PFSK-1 (cell line): ENCODE measurements around the gene CPTP.

ENCODE experiments used
- POLR2AphosphoS5 ChIP-seq: IDR thresholded peaks from 2 replicates; pipeline ENCODE4 v1.6.1; 2012; ENCODE audit warnings: low read depth, mild to moderate bottlenecking, control low read depth, low read length, moderate library complexity
- SIN3A ChIP-seq: IDR thresholded peaks from 2 replicates; pipeline ENCODE4 v1.6.1; 2012; ENCODE audit warnings: mild to moderate bottlenecking, low read length, moderate library complexity, borderline replicate concordance; ENCODE audit not compliant: insufficient read depth
- TAF1 ChIP-seq: IDR thresholded peaks from 2 replicates; pipeline ENCODE4 v1.6.1; 2012; ENCODE audit warnings: low read length, control low read depth, borderline replicate concordance; ENCODE audit not compliant: insufficient read depth
- TF ChIP-seq, protein P1 (sequence below), 2 experiments: IDR thresholded peaks; 2 replicates each; pipeline versions ENCODE4 v1.6.1 to v1.8.0; 2011 to 2012; ENCODE audit warnings: low read depth in 2 of 2, low read length in 2 of 2, control low read depth in 1 of 2, inconsistent platforms in 1 of 2, mild to moderate bottlenecking in 1 of 2, moderate library complexity in 1 of 2; ENCODE audit not compliant: insufficient read depth in 1 of 2

DNA sequence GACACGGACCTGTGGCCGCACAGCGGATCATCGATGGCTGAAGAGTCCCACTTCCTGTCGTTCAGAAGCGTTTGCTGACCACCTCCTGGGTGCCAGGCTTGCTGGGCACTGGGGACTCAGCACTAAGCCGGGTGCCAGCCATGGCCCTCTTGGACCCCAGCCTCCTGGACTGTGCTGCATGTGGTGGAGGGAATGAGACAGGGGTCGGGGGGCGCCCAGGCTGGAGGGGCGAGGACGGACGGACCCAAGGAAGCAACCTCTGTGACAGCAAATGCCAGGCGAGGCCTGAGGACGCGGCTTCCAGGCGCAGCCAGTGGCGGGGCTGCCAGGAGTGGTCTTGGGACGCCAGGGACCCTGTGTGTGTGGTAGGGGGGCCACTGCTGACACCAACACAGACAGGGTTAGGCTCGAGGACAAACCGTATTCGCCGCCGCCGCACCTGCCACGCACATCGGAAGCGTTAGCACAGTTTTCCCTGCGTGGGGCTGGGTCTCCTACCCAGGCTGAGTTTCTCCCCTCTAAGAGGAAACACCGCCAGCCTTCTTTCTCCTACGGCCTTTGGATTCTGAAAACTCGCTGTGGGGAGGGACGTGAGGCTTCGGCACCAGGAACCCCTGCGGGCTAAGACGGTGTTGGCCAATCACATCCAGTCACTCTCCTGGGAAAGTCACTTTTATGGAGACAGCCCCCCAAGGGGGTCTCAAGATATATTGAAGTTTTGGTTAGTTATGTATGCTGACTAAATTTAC is 36.8 kb downstream of the CPTP start:
- TF ChIP-seq SIN3A (no peak), TAF1 (no peak), POLR2AphosphoS5 (no peak)
- TF ChIP-seq, protein P1, sequence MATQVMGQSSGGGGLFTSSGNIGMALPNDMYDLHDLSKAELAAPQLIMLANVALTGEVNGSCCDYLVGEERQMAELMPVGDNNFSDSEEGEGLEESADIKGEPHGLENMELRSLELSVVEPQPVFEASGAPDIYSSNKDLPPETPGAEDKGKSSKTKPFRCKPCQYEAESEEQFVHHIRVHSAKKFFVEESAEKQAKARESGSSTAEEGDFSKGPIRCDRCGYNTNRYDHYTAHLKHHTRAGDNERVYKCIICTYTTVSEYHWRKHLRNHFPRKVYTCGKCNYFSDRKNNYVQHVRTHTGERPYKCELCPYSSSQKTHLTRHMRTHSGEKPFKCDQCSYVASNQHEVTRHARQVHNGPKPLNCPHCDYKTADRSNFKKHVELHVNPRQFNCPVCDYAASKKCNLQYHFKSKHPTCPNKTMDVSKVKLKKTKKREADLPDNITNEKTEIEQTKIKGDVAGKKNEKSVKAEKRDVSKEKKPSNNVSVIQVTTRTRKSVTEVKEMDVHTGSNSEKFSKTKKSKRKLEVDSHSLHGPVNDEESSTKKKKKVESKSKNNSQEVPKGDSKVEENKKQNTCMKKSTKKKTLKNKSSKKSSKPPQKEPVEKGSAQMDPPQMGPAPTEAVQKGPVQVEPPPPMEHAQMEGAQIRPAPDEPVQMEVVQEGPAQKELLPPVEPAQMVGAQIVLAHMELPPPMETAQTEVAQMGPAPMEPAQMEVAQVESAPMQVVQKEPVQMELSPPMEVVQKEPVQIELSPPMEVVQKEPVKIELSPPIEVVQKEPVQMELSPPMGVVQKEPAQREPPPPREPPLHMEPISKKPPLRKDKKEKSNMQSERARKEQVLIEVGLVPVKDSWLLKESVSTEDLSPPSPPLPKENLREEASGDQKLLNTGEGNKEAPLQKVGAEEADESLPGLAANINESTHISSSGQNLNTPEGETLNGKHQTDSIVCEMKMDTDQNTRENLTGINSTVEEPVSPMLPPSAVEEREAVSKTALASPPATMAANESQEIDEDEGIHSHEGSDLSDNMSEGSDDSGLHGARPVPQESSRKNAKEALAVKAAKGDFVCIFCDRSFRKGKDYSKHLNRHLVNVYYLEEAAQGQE (IDR thresholded peaks at IDR 0.05; ENCODE audit: insufficient read depth in 1 of 2, low read depth in 2 of 2, low read length in 2 of 2), result no peak
